Neuronal stem cell (in vitro differentiated cells): ENCODE measurements around the gene TPSAB1.
"Not testable (repeated sequence)": the region's sequence is repeated elsewhere in the genome, so short reads cannot be mapped to it uniquely, and the experiment has no call there.

ENCODE experiments used
- DNase-seq: peaks from one replicate; pipeline ENCODE4 v3.0.0-alpha.2; 2013; ENCODE audit warnings: low spot score
- H2AFZ ChIP-seq: one replicate; pipeline ENCODE4 v1.6.1; 2013; ENCODE audit warnings: mild to moderate bottlenecking, low read length, inconsistent platforms
- H2AK5ac ChIP-seq: 2 replicates; pipeline ENCODE4 v1.6.1; 2013; ENCODE audit warnings: low read depth, mild to moderate bottlenecking, inconsistent platforms, low read length, moderate library complexity, mixed read lengths
- H2BK120ac ChIP-seq: 2 replicates; pipeline ENCODE4 v1.6.1; 2013; ENCODE audit warnings: low read depth, mild to moderate bottlenecking, inconsistent platforms, low read length, moderate library complexity, mixed read lengths
- H2BK12ac ChIP-seq: one replicate; pipeline ENCODE4 v1.6.1; 2013; ENCODE audit warnings: low read length, inconsistent platforms
- H2BK15ac ChIP-seq: 2 replicates; pipeline ENCODE4 v1.6.1; 2013; ENCODE audit warnings: mild to moderate bottlenecking, low read length, inconsistent platforms, mixed read lengths
- H2BK5ac ChIP-seq: one replicate; pipeline ENCODE4 v1.6.1; 2013; ENCODE audit warnings: inconsistent platforms, mild to moderate bottlenecking, low read length, moderate library complexity
- H3K14ac ChIP-seq: one replicate; pipeline ENCODE4 v1.6.1; 2013; ENCODE audit warnings: low read length, inconsistent platforms
- H3K18ac ChIP-seq: 2 replicates; pipeline ENCODE4 v1.6.1; 2013; ENCODE audit warnings: low read length, inconsistent platforms
- H3K23ac ChIP-seq: 2 replicates; pipeline ENCODE4 v1.6.1; 2013; ENCODE audit warnings: low read depth, mild to moderate bottlenecking, mixed read lengths, low read length, inconsistent platforms; ENCODE audit not compliant: poor library complexity
- H3K27ac ChIP-seq: replicated peaks from 3 replicates; pipeline ENCODE4 v1.5.1; 2013; ENCODE audit warnings: low read length, inconsistent platforms
- H3K27me3 ChIP-seq, 3 experiments: 2 replicates each; pipeline ENCODE4 v1.6.1; 2013; ENCODE audit warnings: low read length in 3 of 3, mild to moderate bottlenecking in 2 of 3, inconsistent platforms in 1 of 3, low read depth in 1 of 3, mixed read lengths in 1 of 3, moderate library complexity in 1 of 3; ENCODE audit not compliant: control insufficient read depth in 3 of 3, insufficient read depth in 3 of 3
- H3K36me3 ChIP-seq, 2 donors: replicated peaks in 1 of 2; 2 replicates each; pipeline ENCODE4 v1.6.1; 2013; ENCODE audit warnings: low read length in 2 of 2; ENCODE audit not compliant: control insufficient read depth in 2 of 2, insufficient read depth in 2 of 2
- H3K4ac ChIP-seq: 2 replicates; pipeline ENCODE4 v1.6.1; 2013; ENCODE audit warnings: inconsistent platforms, mild to moderate bottlenecking, low read length, moderate library complexity
- H3K4me1 ChIP-seq, 2 donors: 1 replicate in 1 of 2; 2 replicates in 1 of 2; pipeline ENCODE4 v1.6.1; 2013; ENCODE audit warnings: low read length in 2 of 2, low read depth in 1 of 2; ENCODE audit not compliant: control insufficient read depth in 2 of 2, insufficient read depth in 1 of 2
- H3K4me2 ChIP-seq: one replicate; pipeline ENCODE4 v1.6.1; 2013; ENCODE audit warnings: mild to moderate bottlenecking, low read length, inconsistent platforms; ENCODE audit not compliant: insufficient read depth, poor library complexity, severe bottlenecking
- H3K4me3 ChIP-seq, 2 donors: 2 replicates each; pipeline ENCODE4 v1.5.1; 2013; ENCODE audit warnings: low read length in 2 of 2, mild to moderate bottlenecking in 2 of 2, inconsistent platforms in 1 of 2, moderate library complexity in 1 of 2
- H3K79me1 ChIP-seq: one replicate; pipeline ENCODE4 v1.6.1; 2013; ENCODE audit warnings: low read depth, mild to moderate bottlenecking, inconsistent platforms, low read length, moderate library complexity
- H3K9ac ChIP-seq: one replicate; pipeline ENCODE4 v1.6.1; 2013; ENCODE audit warnings: mild to moderate bottlenecking, low read depth, low read length, inconsistent platforms; ENCODE audit not compliant: poor library complexity
- H3K9me3 ChIP-seq, 2 donors: replicated peaks in 1 of 2; 2 replicates each; pipeline versions ENCODE3 to v1.6.1; 2013; ENCODE audit warnings: low read length in 2 of 2, mild to moderate bottlenecking in 2 of 2, inconsistent platforms in 1 of 2, low read depth in 1 of 2, mixed read lengths in 1 of 2, moderate library complexity in 1 of 2; ENCODE audit not compliant: control insufficient read depth in 2 of 2, insufficient read depth in 1 of 2
- H4K8ac ChIP-seq: one replicate; pipeline ENCODE4 v1.6.1; 2013; ENCODE audit warnings: low read depth, mild to moderate bottlenecking, inconsistent platforms, low read length, moderate library complexity
- H4K91ac ChIP-seq: one replicate; pipeline ENCODE4 v1.6.1; 2013; ENCODE audit warnings: low read length, low read depth, mild to moderate bottlenecking, inconsistent platforms; ENCODE audit not compliant: poor library complexity
- WGBS, 2 donors: extraction: QIAGEN DNeasy Blood & Tissue Kit; methylation state at CpG; one replicate each; pipeline ENCODE4 v1.1.7; 2013; ENCODE audit warnings: missing lambda C conversion rate in 2 of 2, mixed read lengths in 1 of 2; ENCODE audit not compliant: insufficient read length in 2 of 2, insufficient replicate concordance in 1 of 2; ENCODE audit errors: extremely low coverage in 2 of 2; 5-methylcytosine and 5-hydroxymethylcytosine counted together

The TPSAB1 gene

GRCh38 chr16:1243907-1244850 lies 3.7 kb downstream of the TPSAB1 start:
- not testable (repeated sequence) for H4K91ac ChIP-seq, DNase-seq, H3K14ac ChIP-seq, H3K9ac ChIP-seq, H2AK5ac ChIP-seq, H3K4me1 ChIP-seq, H3K4ac ChIP-seq, H2BK12ac ChIP-seq, H2AFZ ChIP-seq, H2BK120ac ChIP-seq, H3K27ac ChIP-seq, H3K9me3 ChIP-seq, H3K18ac ChIP-seq, H2BK5ac ChIP-seq, H3K79me1 ChIP-seq, H3K4me2 ChIP-seq, H3K23ac ChIP-seq, H4K8ac ChIP-seq, H3K36me3 ChIP-seq, H3K4me3 ChIP-seq, H2BK15ac ChIP-seq
- no CpG with 5 or more reads among the region's 32 CpGs for WGBS, 2 donors
- peaks cover 0 to 14% (median 0%) of the 10 kb centered on the region in 3 experiments for H3K27me3 ChIP-seq

GRCh38 chr16:1244881-1245280 lies 4.4 kb downstream of the TPSAB1 start:
- H2BK5ac ChIP-seq: no peak overlapping the region
- peaks cover 0 to 4% of the 10 kb centered on the region in 2 donors for H3K9me3 ChIP-seq
- no peak overlapping the region for H3K4me2 ChIP-seq
- no peak overlapping the region for H3K18ac ChIP-seq
- H3K4me1 ChIP-seq: no peaks in the 10 kb centered on the region
- H2BK12ac ChIP-seq: no peak overlapping the region
- H2AFZ ChIP-seq: no peak overlapping the region
- H4K91ac ChIP-seq: no peak overlapping the region
- H3K14ac ChIP-seq: no peak overlapping the region
- H4K8ac ChIP-seq: no peak overlapping the region
- peaks cover 0 to 14% (median 0%) of the 10 kb centered on the region in 3 experiments for H3K27me3 ChIP-seq
- no peak overlapping the region for H2BK120ac ChIP-seq
- H3K23ac ChIP-seq: no peak overlapping the region
- H3K27ac ChIP-seq: no peak overlapping the region
- no peak for DNase-seq
- H3K9ac ChIP-seq: no peak overlapping the region
- H3K4ac ChIP-seq: no peak overlapping the region
- no peak overlapping the region for H2BK15ac ChIP-seq
- no peaks in the 10 kb centered on the region for H3K36me3 ChIP-seq
- H2AK5ac ChIP-seq: no peak overlapping the region
- no CpG with 5 or more reads among the region's 12 CpGs for WGBS, 2 donors
- H3K4me3 ChIP-seq: no peak overlapping the region
- H3K79me1 ChIP-seq: no peaks in the 10 kb centered on the region

- Histone ChIP-seq H3K4me1 (no peaks in the 10 kb centered on the region), H3K4me3 (peak overlapping the region in 1 of 2 donors; percentile 25), H3K18ac (peak overlapping the region; percentile 38), H2BK5ac (no peak overlapping the region), H3K27ac (no peak overlapping the region), H3K14ac (peak overlapping the region; percentile 71), H2BK12ac (peak overlapping the region; percentile 41), H3K9ac (peak overlapping the region; percentile 44), H3K4me2 (no peak overlapping the region), H3K79me1 (no peaks in the 10 kb centered on the region), H3K36me3 (no peaks in the 10 kb centered on the region), H3K4ac (no peak overlapping the region), H4K91ac (no peak overlapping the region), H4K8ac (no peak overlapping the region), H3K27me3 (peaks cover 0 to 14% (median 0%) of the 10 kb centered on the region in 3 experiments), H2AK5ac (peak overlapping the region; percentile 81), H2BK120ac (peak overlapping the region; percentile 81), H3K9me3 (peaks cover 0 to 4% of the 10 kb centered on the region in 2 donors), H2AFZ (no peak overlapping the region), H2BK15ac (no peak overlapping the region), H3K23ac (peak overlapping the region; percentile 89)
- WGBS, 2 donors: no CpG with 5 or more reads among the region's 22 CpGs
- no peak for DNase-seq
These were observed 5.0 kb downstream of the TPSAB1 start for GRCh38 chr16:1245452-1246020.

- not testable (repeated sequence) for H4K8ac ChIP-seq, H2AK5ac ChIP-seq, H3K27ac ChIP-seq, H2BK15ac ChIP-seq, H2BK120ac ChIP-seq, DNase-seq, H2BK5ac ChIP-seq, H3K79me1 ChIP-seq, H2BK12ac ChIP-seq, H3K9me3 ChIP-seq, H3K4me1 ChIP-seq, H4K91ac ChIP-seq, H3K18ac ChIP-seq, H3K4ac ChIP-seq, H3K4me2 ChIP-seq, H3K36me3 ChIP-seq, H3K14ac ChIP-seq, H2AFZ ChIP-seq, H3K9ac ChIP-seq
- peaks cover 0 to 14% (median 0%) of the 10 kb centered on the region in 3 experiments for H3K27me3 ChIP-seq
- no CpG with 5 or more reads among the region's 14 CpGs for WGBS, 2 donors
- peak overlapping the region in 1 of 2 donors; percentile 62 for H3K4me3 ChIP-seq
- H3K23ac ChIP-seq: peak overlapping the region; percentile 50
These were observed 7.5 kb downstream of the TPSAB1 start for GRCh38 chr16:1247903-1248537.
